ENCODE data around the gene CCDC88C. TPM values are rescaled to one million over a fixed set of nuclear protein-coding genes. Genes with fewer than 3 reads are reported as not detected.

The CCDC88C gene
- total and polyA plus RNA-seq, 4 donors, result 16.5 to 66.0 (median 32.1) TPM

DNA sequence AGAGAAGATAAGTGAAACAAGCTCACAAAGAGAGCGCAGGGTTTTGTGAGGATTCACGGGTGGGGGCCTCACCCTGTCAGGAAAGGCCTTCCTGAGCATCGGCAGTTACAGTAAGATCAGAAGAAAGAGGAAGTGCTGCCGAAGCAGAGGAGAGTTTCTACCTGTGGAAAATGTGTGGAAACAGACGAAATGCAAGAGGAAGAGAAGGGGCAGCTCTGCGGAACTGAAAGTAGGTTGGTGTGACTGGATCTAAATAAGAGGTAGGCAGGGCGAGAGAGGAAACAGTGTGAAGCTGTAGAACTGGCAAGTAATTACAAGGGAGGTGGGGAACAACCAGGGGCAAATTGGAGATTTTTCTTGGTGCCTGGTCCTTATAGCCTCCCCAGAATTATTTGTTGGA, 175.8 kb downstream of the CCDC88C start:
- Histone ChIP-seq H3K4me3 (no peak overlapping the region), H3K36me3 (ENCODE audit: control insufficient read depth in 4 of 4, insufficient read depth in 4 of 4, low read length in 4 of 4) (no peaks in the 10 kb centered on the region), H3K9me3 (ENCODE audit: control insufficient read depth in 4 of 4, insufficient read depth in 3 of 4, low read length in 3 of 4) (peaks cover 0 to 3% (median 0%) of the 10 kb centered on the region in 4 donors), H3K27ac (ENCODE audit: low read depth in 1 of 2, low read length in 1 of 2) (no peak overlapping the region), H3K4me1 (ENCODE audit: control insufficient read depth in 5 of 5, insufficient read depth in 5 of 5, low read length in 5 of 5) (peaks cover 0 to 20% (median 0%) of the 10 kb centered on the region in 5 donors), H3K27me3 (ENCODE audit: control insufficient read depth in 3 of 3, insufficient read depth in 3 of 3, low read length in 2 of 3) (no peaks in the 10 kb centered on the region), H3K9ac (ENCODE audit: insufficient read depth in 1 of 2, low read length in 2 of 2) (no peak overlapping the region)
- ATAC-seq (ENCODE audit: insufficient read depth, low FRiP score) (no peak), DNase-seq (no peak)
- TF ChIP-seq, protein P1, sequence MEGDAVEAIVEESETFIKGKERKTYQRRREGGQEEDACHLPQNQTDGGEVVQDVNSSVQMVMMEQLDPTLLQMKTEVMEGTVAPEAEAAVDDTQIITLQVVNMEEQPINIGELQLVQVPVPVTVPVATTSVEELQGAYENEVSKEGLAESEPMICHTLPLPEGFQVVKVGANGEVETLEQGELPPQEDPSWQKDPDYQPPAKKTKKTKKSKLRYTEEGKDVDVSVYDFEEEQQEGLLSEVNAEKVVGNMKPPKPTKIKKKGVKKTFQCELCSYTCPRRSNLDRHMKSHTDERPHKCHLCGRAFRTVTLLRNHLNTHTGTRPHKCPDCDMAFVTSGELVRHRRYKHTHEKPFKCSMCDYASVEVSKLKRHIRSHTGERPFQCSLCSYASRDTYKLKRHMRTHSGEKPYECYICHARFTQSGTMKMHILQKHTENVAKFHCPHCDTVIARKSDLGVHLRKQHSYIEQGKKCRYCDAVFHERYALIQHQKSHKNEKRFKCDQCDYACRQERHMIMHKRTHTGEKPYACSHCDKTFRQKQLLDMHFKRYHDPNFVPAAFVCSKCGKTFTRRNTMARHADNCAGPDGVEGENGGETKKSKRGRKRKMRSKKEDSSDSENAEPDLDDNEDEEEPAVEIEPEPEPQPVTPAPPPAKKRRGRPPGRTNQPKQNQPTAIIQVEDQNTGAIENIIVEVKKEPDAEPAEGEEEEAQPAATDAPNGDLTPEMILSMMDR (IDR thresholded peaks at IDR 0.05; ENCODE audit: control extremely low read depth, extremely low read depth), result no peak
- WGBS, 2 donors, result 41 to 56% methylated on average over 7 of the region's 7 CpGs

DNA sequence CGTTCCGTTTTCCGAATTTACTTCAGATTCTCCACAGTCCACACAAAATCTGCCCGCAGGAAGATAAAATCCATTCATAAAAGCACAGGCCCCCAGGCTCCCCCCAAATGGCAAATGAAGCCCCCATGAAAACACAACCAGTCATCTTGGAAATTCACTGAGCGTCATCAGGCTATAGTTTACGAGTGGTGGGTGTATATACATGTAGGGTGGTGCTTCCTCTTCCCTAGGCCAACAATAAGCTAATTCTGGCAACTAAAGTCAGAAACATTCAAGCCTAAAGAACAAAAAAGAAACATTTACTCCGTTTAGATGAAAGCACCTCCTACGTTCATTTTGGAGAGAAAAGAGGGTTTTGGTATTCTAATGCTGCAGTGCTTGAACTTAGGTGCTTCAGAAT, 179.0 kb downstream of the CCDC88C start:
- TF ChIP-seq, protein P1 (IDR thresholded peaks at IDR 0.05; ENCODE audit: control extremely low read depth, extremely low read depth), result no peak
- no peak for DNase-seq

DNA sequence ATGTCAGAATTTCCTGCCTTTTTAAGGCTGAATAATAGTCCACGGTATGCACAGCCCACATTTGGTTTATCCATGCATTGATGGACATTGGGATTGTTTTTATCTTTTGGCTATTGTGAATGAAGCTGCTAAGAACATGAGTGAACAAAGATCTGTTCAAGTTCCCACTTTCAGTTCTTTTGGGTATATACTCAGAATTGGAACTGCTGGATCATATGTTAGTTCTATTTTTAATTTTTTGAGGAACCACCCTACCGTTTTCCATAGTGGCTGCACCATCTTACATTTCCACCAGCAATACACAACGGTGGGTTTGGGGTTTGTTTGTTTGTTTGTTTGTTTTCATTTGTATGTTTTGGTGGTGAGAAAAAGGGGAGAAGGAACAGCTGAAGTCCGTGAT, 179.5 kb downstream of the CCDC88C start:
- WGBS, 2 donors, result 70 to 77% methylated on average over 4 of the region's 4 CpGs
- no peak overlapping the region for H3K4me3 ChIP-seq
- no peaks in the 10 kb centered on the region for H3K27me3 ChIP-seq (ENCODE audit: control insufficient read depth in 3 of 3, insufficient read depth in 3 of 3, low read length in 2 of 3)
- H3K36me3 ChIP-seq (ENCODE audit: control insufficient read depth in 4 of 4, insufficient read depth in 4 of 4, low read length in 4 of 4), result peaks cover 0 to 8% (median 0%) of the 10 kb centered on the region in 4 donors
- peaks cover 0 to 14% (median 0%) of the 10 kb centered on the region in 5 donors for H3K4me1 ChIP-seq (ENCODE audit: control insufficient read depth in 5 of 5, insufficient read depth in 5 of 5, low read length in 5 of 5)
- TF ChIP-seq, protein P1 (IDR thresholded peaks at IDR 0.05; ENCODE audit: control extremely low read depth, extremely low read depth), result no peak
- peaks cover 0 to 7% (median 0%) of the 10 kb centered on the region in 4 donors for H3K9me3 ChIP-seq (ENCODE audit: control insufficient read depth in 4 of 4, insufficient read depth in 3 of 4, low read length in 3 of 4)
- DNase-seq (no peak), ATAC-seq (ENCODE audit: insufficient read depth, low FRiP score) (no peak)
- H3K9ac ChIP-seq (ENCODE audit: insufficient read depth in 1 of 2, low read length in 2 of 2), result no peak overlapping the region
- H3K27ac ChIP-seq (ENCODE audit: low read depth in 1 of 2, low read length in 1 of 2), result no peak overlapping the region

More for the DNA sequence above, 179.0 kb downstream of the CCDC88C start:
- Histone ChIP-seq H3K36me3 (ENCODE audit: control insufficient read depth in 4 of 4, insufficient read depth in 4 of 4, low read length in 4 of 4) (peaks cover 0 to 6% (median 0%) of the 10 kb centered on the region in 4 donors), H3K9ac (ENCODE audit: insufficient read depth in 1 of 2, low read length in 2 of 2) (no peak overlapping the region), H3K27me3 (ENCODE audit: control insufficient read depth in 3 of 3, insufficient read depth in 3 of 3, low read length in 2 of 3) (no peaks in the 10 kb centered on the region), H3K27ac (ENCODE audit: low read depth in 1 of 2, low read length in 1 of 2) (no peak overlapping the region), H3K9me3 (ENCODE audit: control insufficient read depth in 4 of 4, insufficient read depth in 3 of 4, low read length in 3 of 4) (peaks cover 0 to 4% (median 0%) of the 10 kb centered on the region in 4 donors), H3K4me3 (no peak overlapping the region), H3K4me1 (ENCODE audit: control insufficient read depth in 5 of 5, insufficient read depth in 5 of 5, low read length in 5 of 5) (peaks cover 0 to 11% (median 0%) of the 10 kb centered on the region in 5 donors)
- ATAC-seq (ENCODE audit: insufficient read depth, low FRiP score), result no peak
- WGBS, 2 donors, result 81 to 84% methylated on average over 8 of the region's 8 CpGs

DNA sequence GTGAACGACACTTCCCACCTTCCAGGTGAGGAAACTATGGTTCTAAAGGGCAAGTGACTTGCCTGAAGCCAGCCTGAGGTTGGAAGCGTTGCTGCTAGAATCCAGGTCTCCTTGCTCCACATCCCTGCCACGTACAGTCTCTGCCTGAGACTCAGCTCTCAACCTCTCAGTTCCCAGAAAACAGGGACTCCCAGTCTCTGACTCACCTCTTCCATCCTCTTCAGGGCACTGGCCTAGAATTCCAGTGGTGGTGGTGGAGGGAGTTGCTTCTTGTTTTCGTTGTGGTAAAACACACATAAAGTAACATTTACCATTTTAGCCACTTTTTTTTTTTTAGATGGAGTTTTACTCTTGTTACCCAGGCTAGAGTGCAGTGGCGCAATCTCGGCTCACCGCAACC, 180.4 kb downstream of the CCDC88C start:
- H3K36me3 ChIP-seq (ENCODE audit: control insufficient read depth in 4 of 4, insufficient read depth in 4 of 4, low read length in 4 of 4), result peaks cover 0 to 8% (median 0%) of the 10 kb centered on the region in 4 donors
- no peak overlapping the region for H3K9ac ChIP-seq (ENCODE audit: insufficient read depth in 1 of 2, low read length in 2 of 2)
- H3K9me3 ChIP-seq (ENCODE audit: control insufficient read depth in 4 of 4, insufficient read depth in 3 of 4, low read length in 3 of 4), result peaks cover 0 to 7% (median 0%) of the 10 kb centered on the region in 4 donors
- H3K27me3 ChIP-seq (ENCODE audit: control insufficient read depth in 3 of 3, insufficient read depth in 3 of 3, low read length in 2 of 3), result no peaks in the 10 kb centered on the region
- TF ChIP-seq, protein P1 (IDR thresholded peaks at IDR 0.05; ENCODE audit: control extremely low read depth, extremely low read depth), result no peak
- DNase-seq, result no peak
- no peak for ATAC-seq (ENCODE audit: insufficient read depth, low FRiP score)
- WGBS, 2 donors, result 87 to 94% methylated on average over 7 of the region's 7 CpGs
- peaks cover 0 to 14% (median 0%) of the 10 kb centered on the region in 5 donors for H3K4me1 ChIP-seq (ENCODE audit: control insufficient read depth in 5 of 5, insufficient read depth in 5 of 5, low read length in 5 of 5)
- no peak overlapping the region for H3K4me3 ChIP-seq
- H3K27ac ChIP-seq (ENCODE audit: low read depth in 1 of 2, low read length in 1 of 2), result no peak overlapping the region

Data from lung (tissue), 12 donors.